HepG2 (cell line): ENCODE measurements around the gene NFATC3. TPM values are rescaled to one million over a fixed set of nuclear protein-coding genes. Genes with fewer than 3 reads are reported as not detected.
A peak's percentile ranks its signal among the peaks of the same experiment; 100 is the strongest.

ENCODE experiments used
- FOXP1 ChIP-seq, 2 experiments: fragments of 450-650 bp in 1 of 2; IDR thresholded peaks; 2 replicates each; pipeline ENCODE4 v1.6.1; 2017 to 2018; ENCODE audit warnings: antibody characterized with exemption in 1 of 2
- HDAC2 ChIP-seq: sonication (generic); formaldehyde crosslinking; IDR thresholded peaks from 2 replicates; pipeline ENCODE4 v1.4.0; 2020; ENCODE audit warnings: missing genetic modification reagents
- KDM3A ChIP-seq: IDR thresholded peaks from 2 replicates; pipeline ENCODE4 v1.6.1; 2018; ENCODE audit warnings: low read depth, missing compliant biosample characterization
- MTA3 ChIP-seq: sonication (generic); formaldehyde crosslinking; IDR thresholded peaks from 2 replicates; pipeline ENCODE4 v1.4.0; 2020; ENCODE audit warnings: missing genetic modification reagents
- NFE2 ChIP-seq: sonication (generic); formaldehyde crosslinking; IDR thresholded peaks from 2 replicates; pipeline ENCODE4 v1.4.0; 2020; ENCODE audit warnings: missing genetic modification reagents
- RBM22 ChIP-seq: fragments of 200-400 bp; formaldehyde crosslinking; optimal IDR thresholded peaks from 2 replicates; pipeline ENCODE3; 2017; ENCODE audit warnings: mild to moderate bottlenecking, low read length, moderate library complexity
- RCOR2 ChIP-seq: IDR thresholded peaks from 2 replicates; pipeline ENCODE4 v1.6.1; 2016; ENCODE audit warnings: missing biosample characterization, missing genetic modification reagents
- THAP7 ChIP-seq: sonication (generic); formaldehyde crosslinking; IDR thresholded peaks from 2 replicates; pipeline ENCODE4 v1.8.1; 2023; ENCODE audit warnings: mild to moderate bottlenecking, missing genetic modification reagents
- TOE1 ChIP-seq: sonication (generic); formaldehyde crosslinking; IDR thresholded peaks from 2 replicates; pipeline ENCODE4 v1.4.0; 2020; ENCODE audit warnings: mild to moderate bottlenecking, missing genetic modification reagents
- ZNF44 ChIP-seq: sonication (generic); formaldehyde crosslinking; IDR thresholded peaks from 2 replicates; pipeline ENCODE4 v1.5.1; 2020; ENCODE audit warnings: mild to moderate bottlenecking, missing genetic modification reagents
- ZNF451 ChIP-seq: sonication (generic); formaldehyde crosslinking; IDR thresholded peaks from 2 replicates; pipeline ENCODE4 v1.5.0; 2020; ENCODE audit warnings: mild to moderate bottlenecking, missing genetic modification reagents
- ZNF512B ChIP-seq: sonication (generic); formaldehyde crosslinking; IDR thresholded peaks from 2 replicates; pipeline ENCODE4 v1.5.1; 2020; ENCODE audit warnings: missing genetic modification reagents, mild to moderate bottlenecking, borderline replicate concordance
- ZNF597 ChIP-seq: sonication (generic); formaldehyde crosslinking; IDR thresholded peaks from 2 replicates; pipeline ENCODE4 v1.5.0; 2020; ENCODE audit warnings: missing genetic modification reagents
- ZNF782 ChIP-seq: sonication (generic); formaldehyde crosslinking; IDR thresholded peaks from 2 replicates; pipeline ENCODE4 v1.4.0; 2020; ENCODE audit warnings: missing genetic modification reagents, mild to moderate bottlenecking, borderline replicate concordance
- ZNF788 ChIP-seq: sonication (generic); formaldehyde crosslinking; IDR thresholded peaks from 2 replicates; pipeline ENCODE4 v1.5.0; 2020; ENCODE audit warnings: mild to moderate bottlenecking, missing genetic modification reagents, borderline replicate concordance
- polyA plus RNA-seq, 8 experiments: library from polyadenylated mRNA; depleted of rRNA in 3 of 8; stranded (reverse) in 7 of 8; unstranded in 1 of 8; fragments of >200 nt; fragmentation: Illumina TruSeq in 4 of 8; extraction: Trizol in 4 of 8; gene quantifications; 2 replicates each; pipeline versions ENCODE4 v1.2.1 to v1.2.3, GENCODE V29; 2011 to 2016; ENCODE audit warnings: low read depth in 4 of 8, missing spikeins in 1 of 8, mixed read lengths in 1 of 8; ENCODE audit not compliant: insufficient read depth in 1 of 8
- total RNA-seq, 5 experiments: library from RNA; depleted of rRNA; stranded (reverse); fragments of >200 nt; fragmentation: Illumina TruSeq; extraction: Trizol; gene quantifications; 2 replicates each; pipeline ENCODE4 v1.2.3, GENCODE V29; 2016; ENCODE audit warnings: low read depth in 1 of 5
- TF ChIP-seq, protein P1 (sequence below): sonication (generic); formaldehyde crosslinking; IDR thresholded peaks from 2 replicates; pipeline ENCODE4 v1.4.0; 2020; ENCODE audit warnings: mild to moderate bottlenecking, low read depth, missing genetic modification reagents
- TF ChIP-seq, protein P2 (sequence below): sonication (generic); formaldehyde crosslinking; IDR thresholded peaks from 2 replicates; pipeline ENCODE4 v1.4.0; 2020; ENCODE audit warnings: missing genetic modification reagents

The NFATC3 gene
- total and polyA plus RNA-seq, 2 of the 13 experiments (the other 11 are each of a cell fraction or from before 2014, with no cell fraction given), result 52.6 to 62.7 TPM

GRCh38 chr16:68257906-68258800 lies 173.0 kb downstream of the NFATC3 start (continued):
- TF ChIP-seq TOE1 (CRISPR knock-in tag), result no peak
- no peak for TF ChIP-seq ZNF44 (CRISPR knock-in tag)
- no peak; the same call in 1 of the 2 replicates for TF ChIP-seq ZNF782
- TF ChIP-seq FOXP1 (IDR thresholded peaks at IDR 0.05), result no peak
- peak; percentile 93 for TF ChIP-seq FOXP1 (CRISPR knock-in tag; IDR thresholded peaks at IDR 0.05)
- TF ChIP-seq ZNF788, result peak; percentile 92; the same call in 1 of the 2 replicates
- TF ChIP-seq MTA3, result no peak
- TF ChIP-seq KDM3A, result peak; percentile 85; the same call in 1 of the 2 replicates
- peak; percentile 97 for TF ChIP-seq HDAC2
- TF ChIP-seq, protein P1, sequence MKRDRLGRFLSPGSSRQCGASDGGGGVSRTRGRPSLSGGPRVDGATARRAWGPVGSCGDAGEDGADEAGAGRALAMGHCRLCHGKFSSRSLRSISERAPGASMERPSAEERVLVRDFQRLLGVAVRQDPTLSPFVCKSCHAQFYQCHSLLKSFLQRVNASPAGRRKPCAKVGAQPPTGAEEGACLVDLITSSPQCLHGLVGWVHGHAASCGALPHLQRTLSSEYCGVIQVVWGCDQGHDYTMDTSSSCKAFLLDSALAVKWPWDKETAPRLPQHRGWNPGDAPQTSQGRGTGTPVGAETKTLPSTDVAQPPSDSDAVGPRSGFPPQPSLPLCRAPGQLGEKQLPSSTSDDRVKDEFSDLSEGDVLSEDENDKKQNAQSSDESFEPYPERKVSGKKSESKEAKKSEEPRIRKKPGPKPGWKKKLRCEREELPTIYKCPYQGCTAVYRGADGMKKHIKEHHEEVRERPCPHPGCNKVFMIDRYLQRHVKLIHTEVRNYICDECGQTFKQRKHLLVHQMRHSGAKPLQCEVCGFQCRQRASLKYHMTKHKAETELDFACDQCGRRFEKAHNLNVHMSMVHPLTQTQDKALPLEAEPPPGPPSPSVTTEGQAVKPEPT, result peak; percentile 71
- no peak for TF ChIP-seq RBM22
- TF ChIP-seq, protein P2, sequence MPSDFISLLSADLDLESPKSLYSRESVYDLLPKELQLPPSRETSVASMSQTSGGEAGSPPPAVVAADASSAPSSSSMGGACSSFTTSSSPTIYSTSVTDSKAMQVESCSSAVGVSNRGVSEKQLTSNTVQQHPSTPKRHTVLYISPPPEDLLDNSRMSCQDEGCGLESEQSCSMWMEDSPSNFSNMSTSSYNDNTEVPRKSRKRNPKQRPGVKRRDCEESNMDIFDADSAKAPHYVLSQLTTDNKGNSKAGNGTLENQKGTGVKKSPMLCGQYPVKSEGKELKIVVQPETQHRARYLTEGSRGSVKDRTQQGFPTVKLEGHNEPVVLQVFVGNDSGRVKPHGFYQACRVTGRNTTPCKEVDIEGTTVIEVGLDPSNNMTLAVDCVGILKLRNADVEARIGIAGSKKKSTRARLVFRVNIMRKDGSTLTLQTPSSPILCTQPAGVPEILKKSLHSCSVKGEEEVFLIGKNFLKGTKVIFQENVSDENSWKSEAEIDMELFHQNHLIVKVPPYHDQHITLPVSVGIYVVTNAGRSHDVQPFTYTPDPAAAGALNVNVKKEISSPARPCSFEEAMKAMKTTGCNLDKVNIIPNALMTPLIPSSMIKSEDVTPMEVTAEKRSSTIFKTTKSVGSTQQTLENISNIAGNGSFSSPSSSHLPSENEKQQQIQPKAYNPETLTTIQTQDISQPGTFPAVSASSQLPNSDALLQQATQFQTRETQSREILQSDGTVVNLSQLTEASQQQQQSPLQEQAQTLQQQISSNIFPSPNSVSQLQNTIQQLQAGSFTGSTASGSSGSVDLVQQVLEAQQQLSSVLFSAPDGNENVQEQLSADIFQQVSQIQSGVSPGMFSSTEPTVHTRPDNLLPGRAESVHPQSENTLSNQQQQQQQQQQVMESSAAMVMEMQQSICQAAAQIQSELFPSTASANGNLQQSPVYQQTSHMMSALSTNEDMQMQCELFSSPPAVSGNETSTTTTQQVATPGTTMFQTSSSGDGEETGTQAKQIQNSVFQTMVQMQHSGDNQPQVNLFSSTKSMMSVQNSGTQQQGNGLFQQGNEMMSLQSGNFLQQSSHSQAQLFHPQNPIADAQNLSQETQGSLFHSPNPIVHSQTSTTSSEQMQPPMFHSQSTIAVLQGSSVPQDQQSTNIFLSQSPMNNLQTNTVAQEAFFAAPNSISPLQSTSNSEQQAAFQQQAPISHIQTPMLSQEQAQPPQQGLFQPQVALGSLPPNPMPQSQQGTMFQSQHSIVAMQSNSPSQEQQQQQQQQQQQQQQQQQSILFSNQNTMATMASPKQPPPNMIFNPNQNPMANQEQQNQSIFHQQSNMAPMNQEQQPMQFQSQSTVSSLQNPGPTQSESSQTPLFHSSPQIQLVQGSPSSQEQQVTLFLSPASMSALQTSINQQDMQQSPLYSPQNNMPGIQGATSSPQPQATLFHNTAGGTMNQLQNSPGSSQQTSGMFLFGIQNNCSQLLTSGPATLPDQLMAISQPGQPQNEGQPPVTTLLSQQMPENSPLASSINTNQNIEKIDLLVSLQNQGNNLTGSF (CRISPR knock-in tag), result peak; percentile 44; the same call in 1 of the 2 replicates
- peak; percentile 94 for TF ChIP-seq ZNF451 (CRISPR knock-in tag)
- TF ChIP-seq THAP7 (CRISPR knock-in tag), result peak; percentile 94
- no peak for TF ChIP-seq NFE2 (CRISPR knock-in tag)
- TF ChIP-seq ZNF597, result no peak
- TF ChIP-seq ZNF512B (CRISPR knock-in tag), result no peak
- TF ChIP-seq RCOR2, result peak; percentile 82
